Endothelial cell of umbilical vein (primary cell): ENCODE measurements around the gene COPE. TPM values are rescaled to one million over a fixed set of nuclear protein-coding genes. Genes with fewer than 3 reads are reported as not detected.

Experiments
- BruUV-seq: library from RNA; stranded (reverse); fragments of 400-500 nt; replicated peaks from 2 replicates; lab custom pipeline; 2021; lab: Mats Ljungman, UMichigan
- CTCF ChIA-PET: fragments of 300-600, 350-600 bp; sonication (Branson Sonifier 250); formaldehyde crosslinking; loops from one replicate; lab custom pipeline; 2021; ENCODE audit warnings: antibody characterized with exemption, inconsistent platforms; lab: Charles Lee
- POLR2A ChIA-PET: fragments of 300-600, 350-600 bp; sonication (Branson Sonifier 250); formaldehyde crosslinking; loops from one replicate; lab custom pipeline; 2021; ENCODE audit warnings: antibody characterized with exemption, inconsistent platforms; lab: Charles Lee
- DNase-seq: peaks from one replicate; pipeline ENCODE4 v3.0.0-alpha.2; 2011; ENCODE audit warnings: low read depth, low spot score
- FAIRE-seq: peaks from 2 replicates; lab custom pipeline; 2011; peaks lifted over from hg19 to GRCh38; lab: Jason Lieb, UNC
- H2AFZ ChIP-seq: 2 replicates; pipeline ENCODE4 v1.6.0; 2012; ENCODE audit warnings: low read depth, low read length, control low read depth, inconsistent platforms
- H3K27ac ChIP-seq: 2 replicates; pipeline ENCODE4 v1.5.1; 2011; ENCODE audit warnings: low read depth, mild to moderate bottlenecking, control low read depth, low read length, moderate library complexity; ENCODE audit not compliant: insufficient read depth
- H3K27me3 ChIP-seq, 2 experiments: 2 replicates each; pipeline versions ENCODE4 v1.6.0 to v1.6.1; 2011; ENCODE audit warnings: low read length in 2 of 2, mixed read lengths in 1 of 2; ENCODE audit not compliant: control insufficient read depth in 2 of 2, insufficient read depth in 2 of 2
- H3K36me3 ChIP-seq, 2 experiments: 2 replicates in 1 of 2; 3 replicates in 1 of 2; pipeline ENCODE4 v1.5.1; 2011; ENCODE audit warnings: low read length in 2 of 2, mild to moderate bottlenecking in 1 of 2, moderate library complexity in 1 of 2; ENCODE audit not compliant: control insufficient read depth in 2 of 2, insufficient read depth in 2 of 2; ENCODE audit errors: extremely low read depth in 1 of 2
- H3K4me1 ChIP-seq: 3 replicates; pipeline ENCODE4 v1.5.1; 2011; ENCODE audit warnings: mild to moderate bottlenecking, low read length; ENCODE audit not compliant: control insufficient read depth, insufficient read depth; ENCODE audit errors: extremely low read depth
- H3K4me2 ChIP-seq: 2 replicates; pipeline ENCODE4 v1.6.1; 2011; ENCODE audit warnings: low read length, control low read depth, mixed read lengths; ENCODE audit not compliant: insufficient read depth
- H3K4me3 ChIP-seq, 3 experiments: fragments of 200-600 bp in 1 of 3; sonication (generic), shearing (Covaris generic) in 1 of 3; replicated peaks in 1 of 3; 2 replicates each; pipeline ENCODE4 v1.5.1; 2011 to 2016; ENCODE audit warnings: control low read depth in 3 of 3, low read length in 3 of 3, mild to moderate bottlenecking in 2 of 3, inconsistent platforms in 1 of 3, low read depth in 1 of 3, moderate library complexity in 1 of 3; ENCODE audit not compliant: insufficient read depth in 1 of 3
- H3K79me2 ChIP-seq: 2 replicates; pipeline ENCODE4 v1.6.0; 2012; ENCODE audit warnings: low read length, inconsistent platforms; ENCODE audit not compliant: control insufficient read depth, insufficient read depth
- H3K9ac ChIP-seq: replicated peaks from 2 replicates; pipeline ENCODE3; 2011; ENCODE audit warnings: low read length, control low read depth; ENCODE audit not compliant: insufficient read depth; ENCODE audit errors: extremely low read depth
- H3K9me1 ChIP-seq: replicated peaks from 3 replicates; pipeline ENCODE4 v1.6.0; 2011; ENCODE audit warnings: mild to moderate bottlenecking, low read length; ENCODE audit not compliant: control insufficient read depth, insufficient read depth; ENCODE audit errors: extremely low read depth
- H3K9me3 ChIP-seq: replicated peaks from 2 replicates; pipeline ENCODE4 v1.5.1; 2012; ENCODE audit warnings: low read length, inconsistent platforms; ENCODE audit not compliant: control insufficient read depth, insufficient read depth
- H4K20me1 ChIP-seq: replicated peaks from 2 replicates; pipeline ENCODE3; 2011; ENCODE audit warnings: mild to moderate bottlenecking, low read length; ENCODE audit not compliant: control insufficient read depth, insufficient read depth; ENCODE audit errors: extremely low read depth
- EZH2 ChIP-seq: IDR thresholded peaks from 2 replicates; pipeline ENCODE4 v1.6.1; 2012; ENCODE audit warnings: borderline replicate concordance, low read depth, mild to moderate bottlenecking, moderate library complexity, low read length, inconsistent platforms; ENCODE audit not compliant: severe bottlenecking
- FOS ChIP-seq: IDR thresholded peaks from 2 replicates; pipeline ENCODE4 v1.6.1; 2011; ENCODE audit warnings: mild to moderate bottlenecking, low read length, moderate library complexity, borderline replicate concordance; ENCODE audit not compliant: insufficient read depth
- JUN ChIP-seq: IDR thresholded peaks from 2 replicates; pipeline ENCODE4 v1.6.1; 2011; ENCODE audit warnings: borderline replicate concordance, low read depth; ENCODE audit not compliant: insufficient read length, insufficient read depth
- MYC ChIP-seq: IDR thresholded peaks from one replicate; pipeline ENCODE4 v1.6.1; 2011; ENCODE audit warnings: mild to moderate bottlenecking, low read depth, low read length
- POLR2A ChIP-seq: IDR thresholded peaks from 2 replicates; pipeline ENCODE4 v1.6.1; 2012; ENCODE audit warnings: low read depth, mild to moderate bottlenecking, control low read depth, low read length
- POLR2AphosphoS5 ChIP-seq: IDR thresholded peaks from 2 replicates; pipeline ENCODE4 v1.6.1; 2012; ENCODE audit warnings: low read depth, mild to moderate bottlenecking, control low read depth, low read length, moderate library complexity; ENCODE audit not compliant: insufficient read depth
- dilution Hi-C: fragments of 300-500 bp; cut with MboI; formaldehyde crosslinking; loops from one replicate; pipeline ENCODE4 v1.15.0; 2019; ENCODE audit warnings: low sequenced_read_pairs; ENCODE audit not compliant: extremely low pct_ligation_motif_present
- intact Hi-C: fragments of 100-400 bp; cut with micrococcal nuclease; formaldehyde crosslinking; loops from one replicate; pipeline ENCODE4 v1.10.0; 2022
- polyA plus RNA-seq, 4 experiments: library from polyadenylated mRNA; depleted of rRNA in 3 of 4; stranded (reverse) in 3 of 4; unstranded in 1 of 4; fragments of >200 nt; gene quantifications; 2 replicates each; pipeline versions ENCODE4 v1.2.1 to v1.2.3, GENCODE V29; 2011 to 2012; ENCODE audit warnings: missing spikeins in 1 of 4
- total RNA-seq: library from RNA; stranded (reverse); gene quantifications from 2 replicates; pipeline ENCODE4 v1.2.3, GENCODE V29; 2021
- TF ChIP-seq, protein P1 (sequence below), 2 donors: IDR thresholded peaks; 1 replicate in 1 of 2; 2 replicates in 1 of 2; pipeline ENCODE4 v1.5.1; 2011; ENCODE audit warnings: low read length in 2 of 2, mild to moderate bottlenecking in 2 of 2, moderate library complexity in 2 of 2, control low read depth in 1 of 2, inconsistent platforms in 1 of 2, low read depth in 1 of 2; ENCODE audit not compliant: insufficient read depth in 1 of 2; ENCODE audit errors: extremely low read depth in 1 of 2

COPE gene
- total and polyA plus RNA-seq, 2 donors (not counting 3 experiments of a cell fraction or from before 2014, with no cell fraction given), result 252 to 407 TPM

DNA sequence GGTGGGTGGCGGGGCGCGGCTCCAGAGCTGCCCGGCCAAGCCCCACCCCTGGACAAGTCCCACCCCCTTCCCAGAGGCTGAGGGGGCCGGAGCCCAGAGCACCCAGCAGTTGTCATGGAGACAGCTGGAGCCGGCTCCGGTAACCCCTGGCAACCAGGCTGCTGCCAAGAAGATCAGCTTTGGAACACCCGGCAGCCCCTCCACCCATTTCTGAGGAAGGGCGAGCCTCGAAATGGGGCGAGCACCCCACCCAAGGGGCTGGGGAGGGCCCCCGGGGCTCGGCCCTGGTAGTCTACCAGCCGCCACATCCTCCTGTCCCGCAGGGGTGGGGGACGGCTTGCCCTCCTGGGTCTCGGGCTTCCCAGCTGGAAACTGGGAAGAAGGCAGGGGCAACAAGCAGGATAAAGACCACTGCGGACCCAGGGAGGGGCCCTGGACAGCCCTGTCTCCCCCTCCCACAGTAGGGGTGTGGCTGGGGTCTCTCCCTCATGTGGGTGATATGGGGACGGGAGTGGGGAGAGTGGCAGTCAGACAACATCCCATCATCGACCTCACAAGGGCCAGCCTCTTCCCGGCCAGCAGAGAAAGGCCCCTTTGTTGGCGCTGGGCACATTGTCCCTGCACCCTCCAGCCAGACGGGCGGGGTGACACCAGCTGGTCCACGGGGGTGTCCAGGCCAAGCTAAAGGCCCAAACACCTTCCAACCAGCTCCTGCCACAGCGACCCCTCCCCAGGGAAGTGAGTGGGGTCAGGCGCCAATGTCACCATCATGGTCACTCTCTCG, 24.7 kb downstream of the COPE start:
- dilution Hi-C loops, result no loop called here
- H3K9ac ChIP-seq, result no peak overlapping the region

DNA sequence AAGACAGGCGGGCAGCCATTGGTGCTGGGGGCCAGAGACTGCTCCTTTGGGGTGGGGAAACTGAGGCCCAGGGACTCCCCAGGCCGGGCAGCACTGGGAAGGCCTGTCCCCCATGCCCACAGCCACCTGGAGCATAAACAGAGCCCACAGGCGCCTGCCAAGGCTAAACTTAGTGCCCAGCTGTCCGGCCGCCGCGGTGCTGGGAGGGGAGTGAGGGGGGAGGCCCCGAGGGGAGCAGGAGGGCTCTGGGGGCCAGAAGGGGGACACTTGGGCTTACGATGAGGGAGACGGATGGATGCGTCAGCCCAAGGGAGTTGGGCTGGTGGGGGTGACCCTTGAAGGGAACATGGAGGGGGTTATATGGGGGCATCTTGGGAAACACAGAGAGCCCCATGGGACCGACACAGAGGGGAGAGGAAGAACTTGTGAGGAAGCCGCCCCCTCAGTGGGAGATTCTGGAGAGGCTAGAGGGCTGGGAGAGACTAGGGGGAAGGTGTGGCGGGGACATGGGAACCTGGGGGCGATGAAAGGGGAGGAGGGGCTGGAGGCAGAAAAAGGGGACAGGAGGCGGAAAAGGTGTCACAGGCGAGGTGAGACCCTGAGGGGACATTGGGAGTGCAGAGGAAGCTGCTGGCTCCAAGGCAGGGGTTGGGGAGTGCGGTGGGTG, 25.5 kb downstream of the COPE start:
- H3K27ac ChIP-seq, result no peak overlapping the region
- intact Hi-C loops, result loop anchor here (2.0 kb wide), 1 partner anchor 25 kb away; the partner anchor contains the start of genes COPE and DDX49
- DNase-seq (no peak), FAIRE-seq (no peak)
- no peaks in the 10 kb centered on the region for H3K9me1 ChIP-seq
- ChIA-PET CTCF (interaction anchor here (0.6 to 2.8 kb wide), 3 partner anchors 46 to 99 kb away, joined by 3 to 33 read pairs (median 11); no protein-coding TSS in a partner anchor), POLR2A (no interaction called here)
- no peak for TF ChIP-seq EZH2
- TF ChIP-seq, protein P1, sequence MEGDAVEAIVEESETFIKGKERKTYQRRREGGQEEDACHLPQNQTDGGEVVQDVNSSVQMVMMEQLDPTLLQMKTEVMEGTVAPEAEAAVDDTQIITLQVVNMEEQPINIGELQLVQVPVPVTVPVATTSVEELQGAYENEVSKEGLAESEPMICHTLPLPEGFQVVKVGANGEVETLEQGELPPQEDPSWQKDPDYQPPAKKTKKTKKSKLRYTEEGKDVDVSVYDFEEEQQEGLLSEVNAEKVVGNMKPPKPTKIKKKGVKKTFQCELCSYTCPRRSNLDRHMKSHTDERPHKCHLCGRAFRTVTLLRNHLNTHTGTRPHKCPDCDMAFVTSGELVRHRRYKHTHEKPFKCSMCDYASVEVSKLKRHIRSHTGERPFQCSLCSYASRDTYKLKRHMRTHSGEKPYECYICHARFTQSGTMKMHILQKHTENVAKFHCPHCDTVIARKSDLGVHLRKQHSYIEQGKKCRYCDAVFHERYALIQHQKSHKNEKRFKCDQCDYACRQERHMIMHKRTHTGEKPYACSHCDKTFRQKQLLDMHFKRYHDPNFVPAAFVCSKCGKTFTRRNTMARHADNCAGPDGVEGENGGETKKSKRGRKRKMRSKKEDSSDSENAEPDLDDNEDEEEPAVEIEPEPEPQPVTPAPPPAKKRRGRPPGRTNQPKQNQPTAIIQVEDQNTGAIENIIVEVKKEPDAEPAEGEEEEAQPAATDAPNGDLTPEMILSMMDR (IDR thresholded peaks at IDR 0.05; ENCODE audit: extremely low read depth in 1 of 2, insufficient read depth in 1 of 2, low read depth in 1 of 2, low read length in 2 of 2), result no peak
- no peak for TF ChIP-seq MYC
- no peak for TF ChIP-seq POLR2A
- no peak for TF ChIP-seq POLR2AphosphoS5
- no peak for TF ChIP-seq FOS
- no peak for TF ChIP-seq JUN
- H3K9ac ChIP-seq, result no peak overlapping the region
- H3K36me3 ChIP-seq, result no peaks in the 10 kb centered on the region
- H3K4me3 ChIP-seq, result no peak overlapping the region
- BruUV-seq, result no TSS peak
- no peaks in the 10 kb centered on the region for H3K4me1 ChIP-seq
- H3K27me3 ChIP-seq, result peaks cover 0 to 2% of the 10 kb centered on the region in 2 experiments
- H2AFZ ChIP-seq, result no peak overlapping the region
- H3K79me2 ChIP-seq, result no peaks in the 10 kb centered on the region
- H3K4me2 ChIP-seq, result no peak overlapping the region
- dilution Hi-C loops, result no loop called here
- no peaks in the 10 kb centered on the region for H4K20me1 ChIP-seq
- H3K9me3 ChIP-seq, result no peaks in the 10 kb centered on the region

More for the DNA sequence above, 24.7 kb downstream of the COPE start:
- DNase-seq (no peak), FAIRE-seq (no peak)
- no peaks in the 10 kb centered on the region for H3K79me2 ChIP-seq
- peak overlapping the region in 2 of 3 experiments; percentile 35 to 54 for H3K4me3 ChIP-seq
- H4K20me1 ChIP-seq, result no peaks in the 10 kb centered on the region
- H3K27ac ChIP-seq, result no peak overlapping the region
- H3K4me2 ChIP-seq, result peak overlapping the region; percentile 69
- H3K4me1 ChIP-seq, result no peaks in the 10 kb centered on the region
- H3K9me1 ChIP-seq, result no peaks in the 10 kb centered on the region
- no TSS peak for BruUV-seq
- peaks cover 0 to 2% of the 10 kb centered on the region in 2 experiments for H3K27me3 ChIP-seq
- intact Hi-C loops, result loop anchor here (1.0 to 5.0 kb wide), 3 partner anchors 24 to 92 kb away; partner anchors contain the start of genes COPE and DDX49
- peak overlapping the region; percentile 81 for H2AFZ ChIP-seq
- peaks cover 0 to under 1% of the 10 kb centered on the region in 2 experiments for H3K36me3 ChIP-seq
- TF ChIP-seq JUN (no peak), POLR2A (no peak), MYC (no peak), FOS (no peak)
- ChIA-PET CTCF (interaction anchor here (0.6 to 2.8 kb wide), 6 partner anchors 17 to 105 kb away, joined by 3 to 33 read pairs (median 4); no protein-coding TSS in a partner anchor), POLR2A (interaction anchor here (0.6 kb wide), 2 partner anchors 10 to 93 kb away, joined by 5 to 8 read pairs; no protein-coding TSS in a partner anchor)
- H3K9me3 ChIP-seq, result no peaks in the 10 kb centered on the region
